H1 (cell line): ENCODE results near the gene DIPK1B. TPM values are rescaled to one million over a fixed set of nuclear protein-coding genes. Genes with fewer than 3 reads are reported as not detected.
"Not testable (repeated sequence)": the region's sequence is repeated elsewhere in the genome, so short reads cannot be mapped to it uniquely, and the experiment has no call there.

ENCODE experiments used
- CTCF ChIA-PET: fragments of 300-600 bp; sonication (Branson Sonifier 250); formaldehyde crosslinking; loops from one replicate; lab custom pipeline; 2021; ENCODE audit not compliant: partially characterized antibody; lab: Charles Lee
- POLR2A ChIA-PET: fragments of 300-600 bp; sonication (Branson Sonifier 250); formaldehyde crosslinking; loops from one replicate; lab custom pipeline; 2021; ENCODE audit warnings: inconsistent platforms; ENCODE audit not compliant: partially characterized antibody; lab: Charles Lee
- DNase-seq, 2 experiments: peaks; one replicate each; pipeline versions ENCODE4 v3.0.0 to v3.0.0-alpha.2; 2010 to 2022; ENCODE audit warnings: low spot score in 2 of 2, low read depth in 1 of 2, mixed read lengths in 1 of 2
- FAIRE-seq: peaks from 2 replicates; lab custom pipeline; 2011; peaks lifted over from hg19 to GRCh38; lab: Jason Lieb, UNC
- H2AFZ ChIP-seq: 2 replicates; pipeline ENCODE4 v1.8.1; 2012; ENCODE audit warnings: low read length, inconsistent platforms
- H2AK5ac ChIP-seq: 2 replicates; pipeline ENCODE4 v1.6.1; 2013; ENCODE audit warnings: low read depth, low read length
- H2BK120ac ChIP-seq: replicated peaks from 2 replicates; pipeline ENCODE3; 2013; ENCODE audit warnings: low read depth, low read length, inconsistent platforms
- H2BK12ac ChIP-seq: 2 replicates; pipeline ENCODE4 v1.6.1; 2013; ENCODE audit warnings: low read depth, low read length
- H2BK15ac ChIP-seq: 2 replicates; pipeline ENCODE4 v1.6.1; 2013; ENCODE audit warnings: low read length
- H2BK20ac ChIP-seq: 2 replicates; pipeline ENCODE4 v1.6.1; 2013; ENCODE audit warnings: low read length
- H2BK5ac ChIP-seq: 2 replicates; pipeline ENCODE4 v1.6.1; 2013; ENCODE audit warnings: low read depth, low read length
- H3K14ac ChIP-seq: 2 replicates; pipeline ENCODE4 v1.6.1; 2013; ENCODE audit warnings: inconsistent platforms; ENCODE audit not compliant: insufficient read length
- H3K18ac ChIP-seq: 2 replicates; pipeline ENCODE4 v1.6.1; 2013; ENCODE audit warnings: low read length; ENCODE audit errors: extremely low read depth
- H3K23ac ChIP-seq: 2 replicates; pipeline ENCODE4 v1.6.1; 2013; ENCODE audit warnings: inconsistent platforms; ENCODE audit not compliant: insufficient read length
- H3K23me2 ChIP-seq: 2 replicates; pipeline ENCODE4 v1.6.1; 2013; ENCODE audit warnings: low read depth, low read length
- H3K27ac ChIP-seq: 2 replicates; pipeline ENCODE4 v1.6.1; 2011; ENCODE audit warnings: low read depth, low read length, inconsistent platforms
- H3K27me3 ChIP-seq, 4 experiments: replicated peaks in 1 of 4; 1 replicate in 1 of 4; 2 replicates in 3 of 4; pipeline versions ENCODE4 v1.6.1 to v1.8.1; 2011 to 2013; ENCODE audit warnings: low read length in 3 of 4, mild to moderate bottlenecking in 3 of 4, inconsistent platforms in 2 of 4, mixed read lengths in 2 of 4, moderate library complexity in 1 of 4; ENCODE audit not compliant: control insufficient read depth in 3 of 4, insufficient read depth in 3 of 4; ENCODE audit errors: extremely low read depth in 1 of 4
- H3K36me3 ChIP-seq, 4 experiments: 2 replicates each; pipeline versions ENCODE4 v1.6.1 to v1.8.1; 2011 to 2013; ENCODE audit warnings: mild to moderate bottlenecking in 4 of 4, low read length in 3 of 4, moderate library complexity in 2 of 4, control low read depth in 1 of 4, inconsistent platforms in 1 of 4; ENCODE audit not compliant: insufficient read depth in 4 of 4, control insufficient read depth in 2 of 4
- H3K4ac ChIP-seq: replicated peaks from 2 replicates; pipeline ENCODE3; 2013; ENCODE audit warnings: low read length, low read depth, mixed read lengths, inconsistent platforms; ENCODE audit not compliant: insufficient read length
- H3K4me1 ChIP-seq, 4 experiments: replicated peaks in 1 of 4; 1 replicate in 1 of 4; 2 replicates in 3 of 4; pipeline versions ENCODE4 v1.6.1 to v1.8.1; 2011 to 2013; ENCODE audit warnings: low read length in 3 of 4, inconsistent platforms in 2 of 4, mixed read lengths in 1 of 4; ENCODE audit not compliant: insufficient read depth in 4 of 4, control insufficient read depth in 3 of 4
- H3K4me2 ChIP-seq, 2 experiments: 2 replicates each; pipeline versions ENCODE4 v1.6.1 to v1.8.1; 2011 to 2013; ENCODE audit warnings: low read depth in 2 of 2, low read length in 2 of 2, control low read depth in 1 of 2, inconsistent platforms in 1 of 2, mild to moderate bottlenecking in 1 of 2; ENCODE audit not compliant: insufficient read depth in 1 of 2
- H3K4me3 ChIP-seq, 4 experiments: fragments of 200-600, 300-600 bp in 1 of 4; sonication (generic), shearing (Covaris generic), sonication (Bioruptor Twin) in 1 of 4; 2 replicates each; pipeline versions ENCODE4 v1.5.1 to v1.8.1; 2011 to 2016; ENCODE audit warnings: low read length in 4 of 4, low read depth in 3 of 4, control low read depth in 2 of 4, inconsistent platforms in 2 of 4, mild to moderate bottlenecking in 2 of 4, mixed read lengths in 1 of 4, moderate library complexity in 1 of 4; ENCODE audit not compliant: insufficient read depth in 2 of 4; ENCODE audit errors: extremely low read depth in 1 of 4
- H3K56ac ChIP-seq: replicated peaks from 2 replicates; pipeline ENCODE3; 2013; ENCODE audit warnings: low read depth, mild to moderate bottlenecking, mixed read lengths, low read length, inconsistent platforms; ENCODE audit not compliant: insufficient read length
- H3K79me1 ChIP-seq: 2 replicates; pipeline ENCODE4 v1.6.1; 2013; ENCODE audit warnings: low read depth, low read length, control low read depth
- H3K79me2 ChIP-seq, 2 experiments: 2 replicates each; pipeline versions ENCODE4 v1.6.1 to v1.8.1; 2012 to 2013; ENCODE audit warnings: low read length in 2 of 2, mild to moderate bottlenecking in 2 of 2, inconsistent platforms in 1 of 2; ENCODE audit not compliant: insufficient read depth in 2 of 2, control insufficient read depth in 1 of 2
- H3K9ac ChIP-seq, 4 experiments: replicated peaks in 1 of 4; 1 replicate in 1 of 4; 2 replicates in 3 of 4; pipeline versions ENCODE4 v1.6.1 to v1.8.1; 2011 to 2013; ENCODE audit warnings: low read depth in 3 of 4, low read length in 3 of 4, control low read depth in 2 of 4, mild to moderate bottlenecking in 2 of 4, moderate library complexity in 2 of 4, inconsistent platforms in 1 of 4; ENCODE audit errors: extremely low read depth in 1 of 4
- H3K9me3 ChIP-seq, 2 experiments: 2 replicates each; pipeline versions ENCODE4 v1.6.1 to v1.8.1; 2012 to 2013; ENCODE audit warnings: mild to moderate bottlenecking in 2 of 2, moderate library complexity in 2 of 2, control low read depth in 1 of 2, inconsistent platforms in 1 of 2, low read depth in 1 of 2, low read length in 1 of 2, mixed read lengths in 1 of 2; ENCODE audit not compliant: insufficient read depth in 2 of 2
- H4K20me1 ChIP-seq, 2 experiments: replicated peaks in 1 of 2; 2 replicates each; pipeline versions ENCODE3 to v1.8.1; 2011 to 2013; ENCODE audit warnings: inconsistent platforms in 2 of 2, low read length in 2 of 2, mild to moderate bottlenecking in 1 of 2; ENCODE audit not compliant: insufficient read depth in 2 of 2, control insufficient read depth in 1 of 2
- H4K5ac ChIP-seq: 2 replicates; pipeline ENCODE4 v1.6.1; 2013; ENCODE audit warnings: low read length, low read depth, mixed read lengths, inconsistent platforms; ENCODE audit not compliant: insufficient read length
- H4K8ac ChIP-seq: 2 replicates; pipeline ENCODE4 v1.8.0; 2013; ENCODE audit warnings: mild to moderate bottlenecking, moderate library complexity, low read length, inconsistent platforms; ENCODE audit not compliant: insufficient read depth; ENCODE audit errors: extremely low read depth
- H4K91ac ChIP-seq: replicated peaks from 2 replicates; pipeline ENCODE3; 2013; ENCODE audit warnings: low read length, mixed read lengths, inconsistent platforms; ENCODE audit not compliant: insufficient read length
- BRCA1 ChIP-seq: IDR thresholded peaks from 2 replicates; pipeline ENCODE4 v1.6.1; 2012; ENCODE audit warnings: low read depth, low read length, improper control_type of control experiment
- EP300 ChIP-seq, 2 experiments: IDR thresholded peaks; 1 replicate in 1 of 2; 2 replicates in 1 of 2; pipeline ENCODE4 v1.6.1; 2011 to 2012; ENCODE audit warnings: low read depth in 2 of 2, low read length in 2 of 2, mild to moderate bottlenecking in 2 of 2, borderline replicate concordance in 1 of 2, inconsistent platforms in 1 of 2, moderate library complexity in 1 of 2
- PHF8 ChIP-seq: fragments of 200-600 bp; sonication (generic); conservative IDR thresholded peaks from 2 replicates; pipeline ENCODE4 v1.7.1; 2012; ENCODE audit warnings: low read depth, mild to moderate bottlenecking, inconsistent platforms, low read length, moderate library complexity
- SRF ChIP-seq: IDR thresholded peaks from 2 replicates; pipeline ENCODE4 v1.6.1; 2011; ENCODE audit warnings: mild to moderate bottlenecking, low read depth, low read length, moderate library complexity
- SUZ12 ChIP-seq: fragments of 200-600 bp; sonication (generic); IDR thresholded peaks from 2 replicates; pipeline ENCODE4 v1.6.1; 2012; ENCODE audit warnings: mild to moderate bottlenecking, inconsistent platforms, low read length, moderate library complexity, mixed read lengths
- TCF12 ChIP-seq: IDR thresholded peaks from 2 replicates; pipeline ENCODE4 v1.6.1; 2011; ENCODE audit warnings: low read depth, mild to moderate bottlenecking, low read length
- WGBS, 2 experiments: shearing (Covaris generic) in 1 of 2; methylation state at CpG; one replicate each; pipeline versions ENCODE4 v1.1.6 to v1.1.7; 2013 to 2015; ENCODE audit warnings: low lambda C conversion rate in 2 of 2, mixed read lengths in 2 of 2, inconsistent platforms in 1 of 2, low coverage in 1 of 2, missing lambda C conversion rate in 1 of 2; ENCODE audit not compliant: insufficient replicate concordance in 2 of 2, insufficient coverage in 1 of 2, insufficient read length in 1 of 2; ENCODE audit errors: extremely low coverage in 1 of 2, missing lambda C conversion rate in 1 of 2; 5-methylcytosine and 5-hydroxymethylcytosine counted together
- polyA plus RNA-seq, 7 experiments: library from polyadenylated mRNA; depleted of rRNA in 3 of 7; stranded (reverse) in 5 of 7; unstranded in 2 of 7; fragments of >200 nt in 5 of 7; fragments of 200-250 nt in 2 of 7; gene quantifications; 1 replicate in 5 of 7; 2 replicates in 1 of 7; 4 replicates in 1 of 7; pipeline versions ENCODE4 v1.2.1 to v1.2.3, GENCODE V29; 2011 to 2013; ENCODE audit warnings: missing spikeins in 2 of 7, mixed read lengths in 2 of 7
- total RNA-seq: library from RNA; stranded (reverse); fragmentation: NEBNext Ultra II Directional; extraction: Animal tissue kit (Norgen Biotek cat#: 25700); gene quantifications from 2 replicates; pipeline ENCODE4 v1.2.1, GENCODE V29; 2021

The DIPK1B gene
- total and polyA plus RNA-seq, 2 of the 8 experiments (the other 6 are each of a cell fraction or from before 2014, with no cell fraction given): 32.3 to 64.8 TPM

- no peak for TF ChIP-seq EP300 (IDR thresholded peaks at IDR 0.05; ENCODE audit: borderline replicate concordance in 1 of 2, low read depth in 2 of 2, low read length in 2 of 2)
- TF ChIP-seq TCF12: no peak
- TF ChIP-seq BRCA1: no peak
- TF ChIP-seq SUZ12: no peak
- no peak for TF ChIP-seq SRF
- no peak for TF ChIP-seq PHF8
- TF ChIP-seq, all 59 proteins: peak for 0
These were observed 52.7 kb downstream of the DIPK1B start (continued) for GRCh38 chr9:136765041-136765440.

GRCh38 chr9:136765745-136766409 lies 53.5 kb downstream of the DIPK1B start:
- H3K27ac ChIP-seq, H2AFZ ChIP-seq, FAIRE-seq, H4K5ac ChIP-seq, H4K20me1 ChIP-seq, H3K27me3 ChIP-seq, H2BK5ac ChIP-seq, H3K56ac ChIP-seq, H3K18ac ChIP-seq, H3K4me3 ChIP-seq, H3K9ac ChIP-seq, H3K23me2 ChIP-seq, H3K14ac ChIP-seq, H3K36me3 ChIP-seq, H3K4me2 ChIP-seq, H2BK20ac ChIP-seq, H4K91ac ChIP-seq, H2AK5ac ChIP-seq, H2BK12ac ChIP-seq, H2BK120ac ChIP-seq, H3K4ac ChIP-seq, H4K8ac ChIP-seq, H3K23ac ChIP-seq, H3K79me1 ChIP-seq, H2BK15ac ChIP-seq, H3K9me3 ChIP-seq, H3K79me2 ChIP-seq, DNase-seq, POLR2A ChIA-PET: not testable (repeated sequence)
- CTCF ChIA-PET: interaction anchor here (0.9 to 9.6 kb wide), 11 partner anchors 7 to 208 kb away, joined by 3 to 88 read pairs (median 5); partner anchors contain the start of genes AJM1, CCDC183, LCN10 and LCN8
- 87% methylated on average over 14 of the region's 14 CpGs; no CpG with 5 or more reads in 1 of the 2 experiments for WGBS, 2 experiments
- H3K4me1 ChIP-seq: peaks cover 0 to 13% (median 6%) of the 10 kb centered on the region in 4 experiments; a peak in 4 of 7 replicates
